ENCODE results near the gene CDH15. TPM values are rescaled to one million over a fixed set of nuclear protein-coding genes. Genes with fewer than 3 reads are reported as not detected.

The CDH15 gene
- total and polyA plus RNA-seq, 2 of the 13 experiments (the other 11 are each of a cell fraction or from before 2014, with no cell fraction given): 0.74 to 2.2 TPM

GRCh38 chr16:89161763-89162713 is 9.5 kb upstream of the CDH15 start (continued):
- no peak for TF ChIP-seq SRSF9 (IDR thresholded peaks at IDR 0.05; ENCODE audit: borderline replicate concordance, insufficient read depth, low read depth, low read length, poor library complexity, severe bottlenecking)
- TF ChIP-seq MXD3 (CRISPR knock-in tag; IDR thresholded peaks at IDR 0.05): no peak
- 0 out of 2 replicates have a peak, but pooled peaks have one; percentile 2 for TF ChIP-seq PHF8 (CRISPR knock-in tag; IDR thresholded peaks at IDR 0.05)
- no peak for TF ChIP-seq SMAD3 (CRISPR knock-in tag; IDR thresholded peaks at IDR 0.05)
- TF ChIP-seq CCDC6 (CRISPR knock-in tag; IDR thresholded peaks at IDR 0.05): no peak
- no peak for TF ChIP-seq HMGA1 (CRISPR knock-in tag; conservative IDR thresholded peaks at IDR 0.05)
- no peak for TF ChIP-seq ZNF737 (CRISPR knock-in tag; IDR thresholded peaks at IDR 0.05; ENCODE audit: borderline replicate concordance)
- peak; percentile 95 for TF ChIP-seq MNT (IDR thresholded peaks at IDR 0.05)
- TF ChIP-seq ELF1 (CRISPR knock-in tag; IDR thresholded peaks at IDR 0.05): no peak
- no peak for TF ChIP-seq ZNF230 (CRISPR knock-in tag; IDR thresholded peaks at IDR 0.05)
- TF ChIP-seq ZBTB46 (CRISPR knock-in tag; IDR thresholded peaks at IDR 0.05; ENCODE audit: borderline replicate concordance): no peak
- peak; percentile 53; the same call in 1 of the 2 replicates for TF ChIP-seq ZNF687 (CRISPR knock-in tag; IDR thresholded peaks at IDR 0.05)
- no peak for TF ChIP-seq TEF (CRISPR knock-in tag; IDR thresholded peaks at IDR 0.05)
- no peak for TF ChIP-seq E2F5 (CRISPR knock-in tag; conservative IDR thresholded peaks at IDR 0.05)
